ENCODE results near the gene CDKN1C.

GRCh38 chr11:2865922-2866577 is 19.5 kb downstream of the CDKN1C start:
- TF ChIP-seq CTCF (IDR thresholded peaks at IDR 0.05; ENCODE audit: insufficient read depth, low read length) (no peak), GABPA (IDR thresholded peaks at IDR 0.05; ENCODE audit: low read depth) (no peak), SPI1 (IDR thresholded peaks at IDR 0.05; ENCODE audit: borderline replicate concordance, low read depth) (no peak), POLR2AphosphoS5 (IDR thresholded peaks at IDR 0.05; ENCODE audit: low read depth) (no peak)
